ENCODE results near the gene ZSCAN5C.

- TF ChIP-seq CTCF (conservative IDR thresholded peaks at IDR 0.05) (no peak), EZH2 (IDR thresholded peaks at IDR 0.05; ENCODE audit: low read depth) (no peak)
Measured at GRCh38 chr19:56177564-56178243, 24.4 kb upstream of the ZSCAN5C start.
